Fibroblast of pulmonary artery (primary cell): ENCODE results near the gene NOL4L.

Source experiments
- DNase-seq: peaks from one replicate; pipeline ENCODE4 v3.0.0-alpha.2; 2010; ENCODE audit warnings: low read depth
- H3K4me3 ChIP-seq: replicated peaks from 2 replicates; pipeline ENCODE4 v1.5.1; 2011; ENCODE audit warnings: low read depth, mild to moderate bottlenecking, control low read depth, low read length, moderate library complexity
- CTCF ChIP-seq: IDR thresholded peaks from 2 replicates; pipeline ENCODE4 v1.5.1; 2011; ENCODE audit warnings: mild to moderate bottlenecking, control low read depth, low read length, inconsistent platforms; ENCODE audit errors: missing control alignments

Gene NOL4L

DNA sequence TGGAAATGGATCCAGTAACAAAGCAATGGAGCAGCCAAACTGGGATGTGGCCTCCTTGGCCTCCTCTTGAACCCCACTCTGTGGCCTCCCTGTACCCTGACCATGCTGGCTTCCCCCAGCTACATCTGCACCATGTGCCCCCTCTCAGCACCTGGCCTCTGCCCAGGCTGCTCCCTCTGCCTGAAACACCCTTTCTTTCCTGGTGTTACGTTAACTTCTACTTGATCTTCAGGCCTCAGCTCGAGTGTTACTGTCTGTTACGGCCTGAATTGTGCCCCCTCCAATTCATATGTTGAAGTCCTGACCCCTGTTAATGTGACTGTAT is 30.2 kb downstream of the NOL4L start:
- DNase-seq = no peak
- no peak overlapping the region for H3K4me3 ChIP-seq
- no peak for TF ChIP-seq CTCF

GRCh38 chr20:32553618-32554017 is 31.5 kb downstream of the NOL4L start:
- no peak for DNase-seq
- no peak for TF ChIP-seq CTCF
- no peak overlapping the region for H3K4me3 ChIP-seq

- TF ChIP-seq CTCF = no peak
- DNase-seq = no peak
- H3K4me3 ChIP-seq = no peak overlapping the region
Observed at GRCh38 chr20:32551693-32552092, 33.4 kb downstream of the NOL4L start.

DNA sequence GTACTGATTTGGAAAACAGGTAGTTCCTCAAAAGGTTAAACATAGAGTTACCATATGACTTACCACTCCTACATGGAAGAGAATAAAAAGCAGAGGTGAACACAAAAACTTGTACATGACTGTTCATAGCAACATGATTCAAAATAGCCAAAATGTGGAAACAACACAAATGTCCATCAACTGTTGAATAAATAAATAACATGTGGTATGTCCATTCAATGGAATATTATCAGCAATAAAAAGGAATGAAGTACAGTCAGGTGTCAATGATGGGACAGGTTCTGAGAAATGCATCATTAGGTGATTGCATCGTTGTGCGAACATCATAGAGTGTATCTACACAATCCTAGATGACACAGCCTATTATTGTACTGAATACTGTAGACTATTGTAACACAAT is 35.3 kb downstream of the NOL4L start:
- DNase-seq = no peak
- no peak overlapping the region for H3K4me3 ChIP-seq
- no peak for TF ChIP-seq CTCF

- DNase-seq = no peak
- no peak overlapping the region for H3K4me3 ChIP-seq
- TF ChIP-seq CTCF = no peak
Observed at GRCh38 chr20:32547753-32548034, 37.4 kb downstream of the NOL4L start.

- TF ChIP-seq CTCF = no peak
- no peak overlapping the region for H3K4me3 ChIP-seq
Observed at GRCh38 chr20:32546918-32547752, 38.0 kb downstream of the NOL4L start.

More at GRCh38 chr20:32546918-32547752, 38.0 kb downstream of the NOL4L start:
- DNase-seq = no peak
